AG04449 (cell line): Measurements from ENCODE around the gene CENPP.

ENCODE experiments used
- CTCF ChIA-PET: fragments of 350-600 bp; formaldehyde crosslinking; extraction: SDS; loops from one replicate; lab custom pipeline; 2021; ENCODE audit warnings: antibody characterized with exemption; lab: Yijun Ruan, JAX
- POLR2A ChIA-PET: fragments of 400-600, 350-600 bp; formaldehyde crosslinking; extraction: SDS; loops from one replicate; lab custom pipeline; 2020; ENCODE audit warnings: antibody characterized with exemption, inconsistent platforms; lab: Yijun Ruan, JAX
- DNase-seq: peaks from one replicate; pipeline ENCODE4 v3.0.0-alpha.2; 2010; ENCODE audit warnings: low read depth, low spot score
- H3K4me3 ChIP-seq: 2 replicates; pipeline ENCODE4 v1.5.1; 2011; ENCODE audit warnings: low read depth, mild to moderate bottlenecking, control low read depth, low read length
- TF ChIP-seq, protein P1 (sequence below): IDR thresholded peaks from one replicate; pipeline ENCODE4 v1.5.1; 2011; ENCODE audit warnings: mild to moderate bottlenecking, moderate library complexity, low read length, control low read depth, inconsistent platforms; ENCODE audit not compliant: insufficient read depth; ENCODE audit errors: missing control alignments

CENPP gene

DNA sequence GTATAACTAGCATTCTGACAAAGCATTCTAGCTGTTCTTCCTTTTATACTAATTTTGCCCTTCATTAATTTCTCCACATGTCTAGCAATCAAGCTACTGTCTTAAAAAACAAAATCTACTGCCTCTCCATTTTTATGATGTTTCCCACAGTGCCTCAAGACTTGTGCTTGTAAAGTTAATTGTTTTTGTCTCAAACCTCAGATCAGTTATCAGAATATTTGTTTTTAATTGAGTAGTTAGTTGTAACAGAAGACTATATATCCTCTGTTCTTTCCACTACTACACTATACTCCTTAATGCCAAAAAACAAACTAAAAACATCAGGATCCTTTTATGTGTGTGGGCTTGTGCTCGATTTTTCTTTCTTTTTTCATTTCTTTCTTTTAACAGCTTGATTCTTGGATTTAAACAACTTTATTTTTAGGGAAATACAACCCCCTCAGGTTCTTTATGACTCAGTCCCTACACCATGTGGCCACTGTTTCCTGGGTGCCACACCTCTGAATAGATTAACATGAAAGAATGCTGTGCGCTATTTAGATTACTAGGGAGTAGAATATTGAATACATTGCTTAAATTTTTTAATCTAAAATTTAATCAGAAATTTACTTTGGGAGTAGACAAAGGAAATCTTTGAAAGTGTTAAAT is 155.4 kb downstream of the CENPP start:
- TF ChIP-seq, protein P1, sequence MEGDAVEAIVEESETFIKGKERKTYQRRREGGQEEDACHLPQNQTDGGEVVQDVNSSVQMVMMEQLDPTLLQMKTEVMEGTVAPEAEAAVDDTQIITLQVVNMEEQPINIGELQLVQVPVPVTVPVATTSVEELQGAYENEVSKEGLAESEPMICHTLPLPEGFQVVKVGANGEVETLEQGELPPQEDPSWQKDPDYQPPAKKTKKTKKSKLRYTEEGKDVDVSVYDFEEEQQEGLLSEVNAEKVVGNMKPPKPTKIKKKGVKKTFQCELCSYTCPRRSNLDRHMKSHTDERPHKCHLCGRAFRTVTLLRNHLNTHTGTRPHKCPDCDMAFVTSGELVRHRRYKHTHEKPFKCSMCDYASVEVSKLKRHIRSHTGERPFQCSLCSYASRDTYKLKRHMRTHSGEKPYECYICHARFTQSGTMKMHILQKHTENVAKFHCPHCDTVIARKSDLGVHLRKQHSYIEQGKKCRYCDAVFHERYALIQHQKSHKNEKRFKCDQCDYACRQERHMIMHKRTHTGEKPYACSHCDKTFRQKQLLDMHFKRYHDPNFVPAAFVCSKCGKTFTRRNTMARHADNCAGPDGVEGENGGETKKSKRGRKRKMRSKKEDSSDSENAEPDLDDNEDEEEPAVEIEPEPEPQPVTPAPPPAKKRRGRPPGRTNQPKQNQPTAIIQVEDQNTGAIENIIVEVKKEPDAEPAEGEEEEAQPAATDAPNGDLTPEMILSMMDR: no peak
- H3K4me3 ChIP-seq: no peak overlapping the region
- ChIA-PET CTCF (interaction anchor here (0.7 to 7.6 kb wide), 6 partner anchors 14 to 154 kb away, joined by 3 to 38 read pairs (median 3); no protein-coding TSS in a partner anchor), POLR2A (no interaction called here)
- DNase-seq: no peak

DNA sequence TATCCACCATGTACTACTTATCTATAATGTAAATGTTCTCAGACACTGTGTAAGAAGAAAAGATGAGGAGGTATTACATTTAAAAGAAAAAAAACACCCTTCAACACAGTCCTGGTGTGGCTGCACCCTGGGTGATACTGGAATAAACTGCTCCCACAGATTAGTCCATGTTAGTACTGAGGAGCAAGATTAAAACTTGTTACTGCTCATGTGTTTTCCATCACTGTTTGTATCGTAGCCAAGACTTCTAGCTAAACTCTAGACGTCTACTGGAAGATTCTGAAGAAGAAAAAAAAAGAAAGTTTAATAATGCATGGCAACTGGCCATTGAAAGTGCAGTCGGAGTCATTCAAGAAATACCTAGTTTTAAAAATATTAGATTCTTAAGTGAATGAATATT is 156.6 kb downstream of the CENPP start, which contains the start of gene ASPN:
Gene ASPN (minus strand): TSS at position 178 of the 400 bp plus-strand sequence.
- TF ChIP-seq, protein P1: no peak
- ChIA-PET CTCF (interaction anchor here (1.0 to 7.6 kb wide), 3 partner anchors 11 to 152 kb away, joined by 3 to 38 read pairs (median 17); no protein-coding TSS in a partner anchor), POLR2A (no interaction called here)
- DNase-seq: no peak
- H3K4me3 ChIP-seq: no peak within 1 kb of the TSS

DNA sequence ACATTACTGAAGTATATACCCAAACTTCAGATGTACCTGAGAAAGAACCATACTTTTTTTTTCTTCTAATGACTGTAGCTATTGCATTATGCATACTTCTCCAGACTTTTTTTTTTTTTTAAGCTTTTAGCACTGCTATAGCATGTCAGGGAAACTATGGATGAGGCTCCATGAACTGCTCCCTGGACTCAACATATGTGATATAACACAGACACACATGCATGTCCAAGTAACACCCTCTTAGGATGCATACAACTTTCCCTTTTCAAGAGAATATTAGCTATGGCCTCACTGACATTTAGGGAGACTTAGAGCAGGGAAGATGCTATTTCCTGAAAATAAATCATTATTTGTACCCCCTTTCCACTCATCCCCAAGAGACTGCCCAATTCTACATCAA is 157.1 kb downstream of the CENPP start:
- TF ChIP-seq, protein P1: no peak
- no peak for DNase-seq
- H3K4me3 ChIP-seq: no peak overlapping the region
- ChIA-PET POLR2A (no interaction called here), CTCF (interaction anchor here (3.9 to 7.6 kb wide), 2 partner anchors 16 to 152 kb away, joined by 17 to 38 read pairs; no protein-coding TSS in a partner anchor)

DNA sequence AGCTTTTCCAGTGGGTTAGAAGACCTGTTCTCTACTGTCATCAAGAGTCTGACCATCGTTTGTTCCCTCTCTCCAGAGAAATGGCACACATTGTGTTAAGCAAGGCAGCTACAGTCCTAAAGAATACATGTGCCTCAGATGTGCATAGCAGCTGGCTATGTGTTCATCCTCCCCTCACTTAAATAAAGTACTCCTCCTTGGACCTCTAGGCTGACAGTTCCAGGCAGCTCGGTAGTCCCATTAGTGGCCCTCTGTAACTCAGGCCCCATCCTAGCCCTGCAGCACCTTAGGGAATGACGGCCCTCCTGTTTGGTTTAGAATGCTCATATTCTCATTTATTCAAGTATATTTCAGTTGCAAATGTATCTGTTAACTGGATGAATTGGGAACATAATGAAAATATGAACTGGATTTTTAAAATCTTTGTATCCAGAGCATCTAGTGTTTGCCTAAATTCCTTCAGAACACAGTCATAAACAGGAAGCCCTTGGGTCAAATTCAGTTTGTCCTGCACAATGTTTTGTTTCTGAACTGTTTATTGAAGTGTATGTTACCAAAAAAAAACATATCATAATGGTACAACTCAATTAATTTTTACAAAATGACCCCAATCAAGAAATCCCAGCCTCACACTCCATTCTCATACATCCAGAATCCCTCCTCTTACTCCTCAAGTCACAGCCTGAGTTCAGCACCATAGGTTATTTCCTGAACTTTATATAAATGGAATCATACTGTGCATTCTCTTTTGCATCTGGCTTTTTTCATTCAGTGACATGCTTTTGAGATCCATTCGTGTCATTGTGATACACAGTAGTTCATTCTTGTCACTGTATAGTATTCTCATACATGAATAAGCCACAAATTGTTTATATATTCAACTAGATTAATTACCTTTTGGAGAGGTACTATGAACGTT is 158.1 kb downstream of the CENPP start:
- TF ChIP-seq, protein P1: no peak
- DNase-seq: no peak
- ChIA-PET CTCF (interaction anchor here (3.9 kb wide), 1 partner anchor 151 kb away, joined by 17 read pairs; no protein-coding TSS in a partner anchor), POLR2A (no interaction called here)
- no peak overlapping the region for H3K4me3 ChIP-seq

DNA sequence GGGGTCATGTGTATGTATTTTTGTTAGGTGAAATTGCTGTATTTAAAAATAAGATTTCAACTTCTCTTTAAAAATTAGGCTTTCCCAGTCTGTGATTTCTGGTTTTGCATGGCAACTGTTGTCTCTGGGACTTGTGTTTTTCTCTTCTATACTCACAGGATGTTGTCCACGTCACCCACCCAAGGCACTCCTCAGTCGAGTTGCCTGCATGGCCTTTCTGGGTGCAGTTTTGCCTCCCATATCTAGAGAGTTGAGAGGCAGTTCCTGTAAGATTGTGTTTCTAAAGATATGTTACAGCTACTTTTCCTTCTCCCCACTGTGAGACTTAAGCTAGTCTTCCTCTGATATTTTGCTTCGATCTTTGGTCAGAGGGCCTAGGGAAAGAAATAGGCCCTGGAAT is 158.8 kb downstream of the CENPP start:
- TF ChIP-seq, protein P1: no peak
- CTCF ChIA-PET: interaction anchor here (1.6 kb wide), 1 partner anchor 9 kb away, joined by 3 read pairs; no protein-coding TSS in a partner anchor
- POLR2A ChIA-PET: no interaction called here
- DNase-seq: no peak
- H3K4me3 ChIP-seq: no peak overlapping the region
